B cell (primary cell): ENCODE measurements around the gene PTPRC. TPM values are rescaled to one million over a fixed set of nuclear protein-coding genes. Genes with fewer than 3 reads are reported as not detected.

Source experiments
- ATAC-seq: fragments of 200-7000 bp; cut with Tn5 transposase; one replicate; pipeline ENCODE4 v1.10.0; 2021; ENCODE audit warnings: low read depth, mild to moderate bottlenecking, moderate number of reproducible peaks, moderate library complexity
- CTCF ChIA-PET: fragments of 350-600 bp; sonication (Branson Sonifier 250); formaldehyde crosslinking; loops from one replicate; lab custom pipeline; 2021; ENCODE audit warnings: antibody characterized with exemption, inconsistent platforms; lab: Charles Lee
- POLR2A ChIA-PET: fragments of 350-600 bp; sonication (Branson Sonifier 250); formaldehyde crosslinking; loops from one replicate; lab custom pipeline; 2021; ENCODE audit warnings: antibody characterized with exemption; lab: Charles Lee
- DNase-seq: peaks from one replicate; pipeline ENCODE4 v3.0.0; 2013
- H2AFZ ChIP-seq: 2 replicates; pipeline ENCODE4 v1.6.1; 2012; ENCODE audit warnings: mild to moderate bottlenecking, low read depth, low read length; ENCODE audit not compliant: insufficient read depth, poor library complexity, severe bottlenecking
- H3K27ac ChIP-seq, 2 donors: 1 replicate in 1 of 2; 2 replicates in 1 of 2; pipeline ENCODE4 v1.5.1; 2012 to 2013; ENCODE audit warnings: low read length in 2 of 2, mild to moderate bottlenecking in 2 of 2, moderate library complexity in 1 of 2
- H3K27me3 ChIP-seq, 4 experiments: fragments of 200-600 bp in 1 of 4; sonication (generic) in 1 of 4; replicated peaks in 1 of 4; 1 replicate in 2 of 4; 2 replicates in 2 of 4; pipeline versions ENCODE4 v1.6.1 to v1.7.0; 2013 to 2016; ENCODE audit warnings: low read length in 3 of 4, mild to moderate bottlenecking in 2 of 4, mixed read lengths in 1 of 4, moderate library complexity in 1 of 4; ENCODE audit not compliant: insufficient read depth in 4 of 4, control insufficient read depth in 3 of 4; ENCODE audit errors: control extremely low read depth in 1 of 4
- H3K36me3 ChIP-seq, 2 experiments: replicated peaks in 1 of 2; 1 replicate in 1 of 2; 2 replicates in 1 of 2; pipeline versions ENCODE4 v1.6.1 to v1.7.1; 2013; ENCODE audit warnings: low read length in 1 of 2; ENCODE audit not compliant: insufficient read depth in 2 of 2, control insufficient read depth in 1 of 2; ENCODE audit errors: control extremely low read depth in 1 of 2, extremely low read depth in 1 of 2
- H3K4me1 ChIP-seq, 2 donors: fragments of 200-600 bp in 1 of 2; sonication (generic) in 1 of 2; 1 replicate in 1 of 2; 2 replicates in 1 of 2; pipeline versions ENCODE4 v1.5.1 to v1.6.1; 2013 to 2017; ENCODE audit warnings: low read length in 2 of 2; ENCODE audit not compliant: control insufficient read depth in 2 of 2, insufficient read depth in 2 of 2
- H3K4me2 ChIP-seq: replicated peaks from 2 replicates; pipeline ENCODE3; 2012; ENCODE audit warnings: mild to moderate bottlenecking, low read depth, low read length; ENCODE audit not compliant: poor library complexity, severe bottlenecking
- H3K4me3 ChIP-seq, 5 experiments: fragments of 200-600 bp in 1 of 5; sonication (generic) in 1 of 5; 1 replicate in 3 of 5; 2 replicates in 2 of 5; pipeline versions ENCODE4 v1.5.1 to v1.7.0; 2011 to 2016; ENCODE audit warnings: low read length in 4 of 5, mild to moderate bottlenecking in 4 of 5, low read depth in 2 of 5, control low read depth in 1 of 5, moderate library complexity in 1 of 5; ENCODE audit not compliant: insufficient read depth in 1 of 5; ENCODE audit errors: control extremely low read depth in 1 of 5, extremely low read depth in 1 of 5
- H3K79me2 ChIP-seq: fragments of 200-600 bp; sonication (generic); one replicate; pipeline ENCODE4 v1.6.0; 2016; ENCODE audit warnings: low read length; ENCODE audit not compliant: control insufficient read depth, insufficient read depth
- H3K9ac ChIP-seq: fragments of 200-600 bp; sonication (generic); 2 replicates; pipeline ENCODE4 v1.6.1; 2017; ENCODE audit warnings: mild to moderate bottlenecking, low read length, moderate library complexity
- H3K9me3 ChIP-seq, 3 donors: one replicate each; pipeline versions ENCODE4 v1.6.1 to v1.7.1; 2013; ENCODE audit warnings: low read length in 2 of 3; ENCODE audit not compliant: control insufficient read depth in 2 of 3, insufficient read depth in 1 of 3; ENCODE audit errors: control extremely low read depth in 1 of 3
- H4K20me1 ChIP-seq: 2 replicates; pipeline ENCODE4 v1.6.0; 2012; ENCODE audit warnings: mild to moderate bottlenecking, low read length; ENCODE audit not compliant: insufficient read depth, control insufficient read depth, poor library complexity, severe bottlenecking
- H3K27ac Mint-ChIP-seq: one replicate; pipeline ENCODE4 v1.8.0; 2021; ENCODE audit warnings: mixed read lengths
- H3K27me3 Mint-ChIP-seq: one replicate; pipeline ENCODE4 v1.8.0; 2021; ENCODE audit warnings: mixed read lengths
- H3K4me1 Mint-ChIP-seq: one replicate; pipeline ENCODE4 v1.8.0; 2021; ENCODE audit warnings: mixed read lengths
- H3K4me3 Mint-ChIP-seq: one replicate; pipeline ENCODE4 v1.8.0; 2021; ENCODE audit warnings: mixed read lengths
- H3K9me3 Mint-ChIP-seq: one replicate; pipeline ENCODE4 v1.8.0; 2022; ENCODE audit warnings: mixed read lengths; ENCODE audit not compliant: insufficient read depth
- CTCF ChIP-seq: fragments of 200-600 bp; IDR thresholded peaks from one replicate; pipeline ENCODE4 v1.8.0; 2022; ENCODE audit warnings: antibody characterized with exemption, mild to moderate bottlenecking
- EZH2 ChIP-seq: IDR thresholded peaks from 2 replicates; pipeline ENCODE4 v1.6.1; 2012; ENCODE audit warnings: borderline replicate concordance, low read depth, mild to moderate bottlenecking, moderate library complexity, low read length; ENCODE audit not compliant: insufficient read depth, poor library complexity, severe bottlenecking
- WGBS: methylation state at CpG from one replicate; pipeline ENCODE4 v1.1.5; 2013; ENCODE audit warnings: missing lambda C conversion rate; ENCODE audit not compliant: insufficient coverage; 5-methylcytosine and 5-hydroxymethylcytosine counted together
- intact Hi-C: fragments of 100-400 bp; cut with micrococcal nuclease; formaldehyde crosslinking; loops from one replicate; pipeline ENCODE4 v1.10.0; 2022
- polyA plus RNA-seq: library from polyadenylated mRNA; depleted of rRNA; stranded (reverse); fragments of >200 nt; gene quantifications from 2 replicates; pipeline ENCODE4 v1.2.3, GENCODE V29; 2012
- total RNA-seq, 2 donors: library from RNA; stranded (reverse); fragments of 120-200 nt in 1 of 2; gene quantifications; 1 replicate in 1 of 2; 2 replicates in 1 of 2; pipeline versions ENCODE4 v1.2.3 to v1.2.4, GENCODE V29; 2013 to 2022

PTPRC gene
- total and polyA plus RNA-seq, 2 donors (not counting 1 experiment from before 2014, with no cell fraction given) = 151 to 543 TPM

- Histone ChIP-seq H3K36me3 (no peaks in the 10 kb centered on the region), H3K4me2 (peak overlapping the region; percentile 84), H4K20me1 (no peaks in the 10 kb centered on the region), H3K9ac (peak overlapping the region; percentile 62), H3K4me1 (peaks cover 69 to 75% of the 10 kb centered on the region in 2 donors), H3K27ac (peak overlapping the region; percentile 90 to 95), H3K4me3 (peak overlapping the region; percentile 27 to 70 (median 52)), H3K79me2 (peaks cover 17% of the 10 kb centered on the region), H3K9me3 (no peaks in the 10 kb centered on the region), H3K27me3 (no peaks in the 10 kb centered on the region), H2AFZ (peak overlapping the region; percentile 45)
- peak overlapping the region; percentile 86 for H3K4me3 Mint-ChIP-seq
- intact Hi-C loops = loop anchor here (1.0 kb wide), 6 partner anchors 8 to 61 kb away; partner anchors contain the start of gene PTPRC
- TF ChIP-seq EZH2 (no peak), CTCF (no peak)
- H3K9me3 Mint-ChIP-seq = no peaks in the 10 kb centered on the region
- peak overlapping the region; percentile 98 for H3K27ac Mint-ChIP-seq
- peaks cover 80% of the 10 kb centered on the region for H3K4me1 Mint-ChIP-seq
- ChIA-PET CTCF (interaction anchor here (0.7 to 6.9 kb wide), 28 partner anchors 10 to 156 kb away, joined by 3 to 93 read pairs (median 7); partner anchors contain the start of gene PTPRC), POLR2A (interaction anchor here (0.6 to 5.8 kb wide), 20 partner anchors 8 to 92 kb away, joined by 3 to 87 read pairs (median 4); partner anchors contain the start of gene PTPRC)
- H3K27me3 Mint-ChIP-seq = no peaks in the 10 kb centered on the region
- WGBS = 0% methylated on average over 7 of the region's 10 CpGs
- ATAC-seq = peak; percentile 67
- DNase-seq = peak; percentile 92
These were observed 17.7 kb upstream of the PTPRC start for GRCh38 chr1:198620951-198621824.

- H3K36me3 ChIP-seq = no peaks in the 10 kb centered on the region
- ATAC-seq (no peak), DNase-seq (no peak)
- peak overlapping the region; percentile 84 for H3K4me2 ChIP-seq
- peaks cover 88% of the 10 kb centered on the region for H3K4me1 Mint-ChIP-seq
- TF ChIP-seq EZH2 (no peak), CTCF (no peak)
- H3K27me3 ChIP-seq = no peaks in the 10 kb centered on the region
- no peaks in the 10 kb centered on the region for H3K9me3 Mint-ChIP-seq
- no peaks in the 10 kb centered on the region for H3K27me3 Mint-ChIP-seq
- no CpG with 5 or more reads among the region's 1 CpG for WGBS
- H3K9me3 ChIP-seq = no peaks in the 10 kb centered on the region
- H4K20me1 ChIP-seq = no peaks in the 10 kb centered on the region
- peaks cover 24% of the 10 kb centered on the region for H3K79me2 ChIP-seq
- H3K4me1 ChIP-seq = peaks cover 69 to 81% of the 10 kb centered on the region in 2 donors
- H3K27ac Mint-ChIP-seq = peak overlapping the region; percentile 98
- peak overlapping the region; percentile 90 to 95 for H3K27ac ChIP-seq
- no peak overlapping the region for H2AFZ ChIP-seq
- peak overlapping the region; percentile 62 for H3K9ac ChIP-seq
- POLR2A ChIA-PET = interaction anchor here (0.5 to 5.8 kb wide), 16 partner anchors 9 to 113 kb away, joined by 3 to 87 read pairs (median 4); partner anchors contain the start of gene PTPRC
- H3K4me3 ChIP-seq = peak overlapping the region; percentile 27 to 70 (median 52)
- peak overlapping the region; percentile 86 for H3K4me3 Mint-ChIP-seq
- intact Hi-C loops = no loop called here
- CTCF ChIA-PET = interaction anchor here (1.0 to 6.9 kb wide), 22 partner anchors 9 to 157 kb away, joined by 3 to 93 read pairs (median 10); partner anchors contain the start of gene PTPRC
These were observed 16.8 kb upstream of the PTPRC start for GRCh38 chr1:198622001-198622400.
